ENCODE measurements around the gene NUMA1.

DNA sequence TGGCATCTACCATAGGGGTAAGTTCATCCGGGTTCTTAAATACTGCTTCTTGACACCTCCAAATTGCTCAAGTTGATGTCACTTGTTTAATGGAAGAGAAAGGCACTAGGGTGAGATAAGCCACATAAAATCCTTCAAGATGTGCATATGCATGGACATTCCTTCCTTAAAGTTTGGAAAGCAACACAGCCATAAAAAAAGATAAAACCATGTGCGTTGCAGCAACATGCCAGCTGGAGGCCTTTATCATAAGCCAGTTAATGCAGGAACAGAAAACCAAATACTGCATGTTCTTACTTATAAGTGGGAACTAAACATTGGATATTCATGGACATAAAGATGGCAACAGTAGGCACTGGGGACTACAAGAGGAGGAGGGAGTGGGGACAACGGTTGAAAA, 89.6 kb downstream of the NUMA1 start:
- TF ChIP-seq CTCF (IDR thresholded peaks at IDR 0.05) = no peak
- no peak for TF ChIP-seq POLR2A (IDR thresholded peaks at IDR 0.05)
